ENCODE measurements around the gene PNPLA7. TPM values are rescaled to one million over a fixed set of nuclear protein-coding genes. Genes with fewer than 3 reads are reported as not detected.

Gene PNPLA7
- total and polyA plus RNA-seq, 2 of the 13 experiments (the other 11 are each of a cell fraction or from before 2014, with no cell fraction given): 0.42 to 1.5 TPM

DNA sequence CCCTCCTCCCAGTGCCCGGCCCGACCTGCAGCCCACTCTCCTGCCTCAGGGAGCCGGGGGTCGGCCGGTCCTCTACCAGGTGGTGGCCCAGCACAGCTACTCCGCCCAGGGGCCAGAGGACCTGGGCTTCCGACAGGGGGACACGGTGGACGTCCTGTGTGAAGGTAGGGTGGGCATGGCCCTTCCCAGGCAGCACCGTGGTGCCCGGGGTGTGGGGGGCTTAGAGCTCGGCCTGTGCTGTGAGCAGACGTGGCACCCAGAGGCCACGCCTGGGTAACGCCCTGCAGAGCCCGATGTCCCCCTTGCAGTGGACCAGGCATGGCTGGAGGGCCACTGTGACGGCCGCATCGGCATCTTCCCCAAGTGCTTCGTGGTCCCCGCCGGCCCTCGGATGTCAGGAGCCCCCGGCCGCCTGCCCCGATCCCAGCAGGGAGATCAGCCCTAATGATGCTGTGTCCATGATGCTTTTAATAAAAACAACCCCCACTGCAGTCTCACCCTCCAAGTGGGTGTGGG lies 116.2 kb downstream of the PNPLA7 start:
- no peak overlapping the region for H3K4me3 ChIP-seq (replicated peaks in 1 of 3; ENCODE audit: insufficient read depth in 1 of 3, low read depth in 2 of 3, low read length in 3 of 3)
- no peaks in the 10 kb centered on the region for H3K36me3 ChIP-seq (replicated peaks in 1 of 2; ENCODE audit: control insufficient read depth in 1 of 2, insufficient read depth in 2 of 2, low read length in 2 of 2)
- no peak overlapping the region for H3K4me2 ChIP-seq (ENCODE audit: low read depth, low read length)
- no TSS peak for BruUV-seq (replicated peaks)
- H3K4me1 ChIP-seq (ENCODE audit: insufficient read depth, low read length): peaks cover 23% of the 10 kb centered on the region
- POLR2A ChIA-PET: no interaction called here
- FAIRE-seq (no peak), ATAC-seq (no peak), DNase-seq (ENCODE audit: low spot score) (no peak)
- CTCF ChIA-PET (ENCODE audit: low intra/inter-chr PET ratio, low total read pairs): no interaction called here
- in situ Hi-C loops (cut with HindIII; ENCODE audit: extremely low pct_ligation_motif_present, low pct_unique_long_range_greater_than_20kb): no loop called here
- no peak overlapping the region for H3K27ac ChIP-seq (ENCODE audit: extremely low read length, insufficient read depth, low read length)
- H3K9ac ChIP-seq (ENCODE audit: insufficient read depth, low read depth, low read length): no peak overlapping the region
- H3K27me3 ChIP-seq (ENCODE audit: control insufficient read depth in 1 of 2, insufficient read depth in 2 of 2, low read length in 2 of 2): peaks cover 11 to 28% of the 10 kb centered on the region in 2 experiments; a peak in 3 of 5 replicates
- TF ChIP-seq ZNF792 (CRISPR knock-in tag; IDR thresholded peaks at IDR 0.05): no peak
- TF ChIP-seq ZNF883 (CRISPR knock-in tag; IDR thresholded peaks at IDR 0.05; ENCODE audit: not compliant biosample characterization): no peak
- no peak for TF ChIP-seq THAP11 (CRISPR knock-in tag; IDR thresholded peaks at IDR 0.05)
- no peak for TF ChIP-seq ZNF652 (CRISPR knock-in tag; IDR thresholded peaks at IDR 0.05; ENCODE audit: borderline replicate concordance, low read depth)
- intact Hi-C loops (cut with micrococcal nuclease; ENCODE audit: unreplicated experiment): no loop called here
- WGBS (ENCODE audit: low lambda C conversion rate): 70% methylated on average over 4 of the region's 26 CpGs
- no peaks in the 10 kb centered on the region for H4K20me1 ChIP-seq (ENCODE audit: insufficient read depth, low read length)
- no peaks in the 10 kb centered on the region for H3K79me2 ChIP-seq (ENCODE audit: insufficient read depth, low read length)
- no peak overlapping the region for H2AFZ ChIP-seq (ENCODE audit: low read length)
- H3K9me3 ChIP-seq (ENCODE audit: low read length): no peaks in the 10 kb centered on the region

DNA sequence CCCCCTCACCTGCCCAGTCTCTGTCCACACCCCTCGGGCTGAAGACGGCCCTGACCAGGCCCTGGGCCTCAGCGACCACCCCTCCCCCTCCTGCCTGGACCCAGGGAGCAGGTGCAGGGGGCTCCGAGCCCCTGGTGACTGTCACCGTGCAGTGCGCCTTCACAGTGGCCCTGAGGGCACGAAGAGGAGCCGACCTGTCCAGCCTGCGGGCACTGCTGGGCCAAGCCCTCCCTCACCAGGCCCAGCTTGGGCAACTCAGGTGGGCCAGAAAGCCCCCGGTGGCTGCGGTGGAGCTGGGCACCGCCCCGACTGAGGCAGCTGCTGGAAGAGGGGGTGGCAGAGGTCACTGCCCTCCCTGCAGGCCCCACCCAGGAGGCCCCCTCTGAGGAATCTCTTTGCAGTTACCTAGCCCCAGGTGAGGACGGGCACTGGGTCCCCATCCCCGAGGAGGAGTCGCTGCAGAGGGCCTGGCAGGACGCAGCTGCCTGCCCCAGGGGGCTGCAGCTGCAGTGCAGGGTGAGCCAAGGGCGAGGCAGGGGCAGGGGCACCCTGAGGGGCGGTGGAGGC lies 116.8 kb downstream of the PNPLA7 start:
- DNase-seq (ENCODE audit: low spot score) (no peak), FAIRE-seq (no peak), ATAC-seq (no peak)
- H3K4me3 ChIP-seq (replicated peaks in 1 of 3; ENCODE audit: insufficient read depth in 1 of 3, low read depth in 2 of 3, low read length in 3 of 3): no peak overlapping the region
- no peaks in the 10 kb centered on the region for H3K79me2 ChIP-seq (ENCODE audit: insufficient read depth, low read length)
- in situ Hi-C loops (cut with HindIII; ENCODE audit: extremely low pct_ligation_motif_present, low pct_unique_long_range_greater_than_20kb): no loop called here
- BruUV-seq (replicated peaks): no TSS peak
- TF ChIP-seq KDM2A (CRISPR knock-in tag; IDR thresholded peaks at IDR 0.05; ENCODE audit: borderline replicate concordance, low read depth): 0 out of 2 replicates have a peak, but pooled peaks have one; percentile 11
- TF ChIP-seq ZNF382 (CRISPR knock-in tag; IDR thresholded peaks at IDR 0.05; ENCODE audit: borderline replicate concordance): no peak
- H3K4me1 ChIP-seq (ENCODE audit: insufficient read depth, low read length): peaks cover 23% of the 10 kb centered on the region
- H3K27me3 ChIP-seq (ENCODE audit: control insufficient read depth in 1 of 2, insufficient read depth in 2 of 2, low read length in 2 of 2): peaks cover 11 to 23% of the 10 kb centered on the region in 2 experiments; a peak in 3 of 5 replicates
- no peaks in the 10 kb centered on the region for H3K9me3 ChIP-seq (ENCODE audit: low read length)
- ChIA-PET POLR2A (no interaction called here), CTCF (ENCODE audit: low intra/inter-chr PET ratio, low total read pairs) (no interaction called here)
- 60% methylated on average over 5 of the region's 19 CpGs for WGBS (ENCODE audit: low lambda C conversion rate)
- no peak overlapping the region for H2AFZ ChIP-seq (ENCODE audit: low read length)
- no peak overlapping the region for H3K9ac ChIP-seq (ENCODE audit: insufficient read depth, low read depth, low read length)
- intact Hi-C loops (cut with micrococcal nuclease; ENCODE audit: unreplicated experiment): no loop called here
- H4K20me1 ChIP-seq (ENCODE audit: insufficient read depth, low read length): no peaks in the 10 kb centered on the region
- H3K36me3 ChIP-seq (replicated peaks in 1 of 2; ENCODE audit: control insufficient read depth in 1 of 2, insufficient read depth in 2 of 2, low read length in 2 of 2): no peaks in the 10 kb centered on the region
- no peak overlapping the region for H3K27ac ChIP-seq (ENCODE audit: extremely low read length, insufficient read depth, low read length)
- no peak overlapping the region for H3K4me2 ChIP-seq (ENCODE audit: low read depth, low read length)

Measured in HepG2 (cell line).